Fibroblast of skin of back (primary cell): ENCODE data around the gene MAT2B.

Source experiments
- DNase-seq: peaks from one replicate; pipeline ENCODE4 v3.0.0-alpha.2; 2013

MAT2B gene

GRCh38 chr5:163552536-163552935 is 47.1 kb downstream of the MAT2B start:
- no peak for DNase-seq

GRCh38 chr5:163561339-163561738 is 55.9 kb downstream of the MAT2B start:
- DNase-seq, result no peak

- DNase-seq, result no peak
Observed at GRCh38 chr5:163562071-163562470, 56.7 kb downstream of the MAT2B start.

- DNase-seq, result no peak
Observed at GRCh38 chr5:163563112-163563511, 57.7 kb downstream of the MAT2B start.

GRCh38 chr5:163563880-163564279 is 58.5 kb downstream of the MAT2B start:
- DNase-seq, result no peak

- peak; percentile 59 for DNase-seq
Observed at GRCh38 chr5:163564321-163564938, 59.0 kb downstream of the MAT2B start.

GRCh38 chr5:163565492-163565891 is 60.1 kb downstream of the MAT2B start:
- peak; percentile 27 for DNase-seq

GRCh38 chr5:163565931-163566608 is 60.7 kb downstream of the MAT2B start:
- DNase-seq, result peak; percentile 42

- no peak for DNase-seq
Observed at GRCh38 chr5:163566678-163567077, 61.3 kb downstream of the MAT2B start.

GRCh38 chr5:163567811-163568210 is 62.4 kb downstream of the MAT2B start:
- DNase-seq, result peak; percentile 79
